Immature natural killer cell (primary cell): ENCODE data around the gene GLE1. TPM values are rescaled to one million over a fixed set of nuclear protein-coding genes. Genes with fewer than 3 reads are reported as not detected.
"Not testable (repeated sequence)": the region's sequence is repeated elsewhere in the genome, so short reads cannot be mapped to it uniquely, and the experiment has no call there.

ENCODE experiments used
- DNase-seq, 3 donors: peaks; one replicate each; pipeline ENCODE4 v3.0.0; 2022; ENCODE audit warnings: mixed read lengths in 1 of 3
- H3K27ac Mint-ChIP-seq, 6 donors: one replicate each; pipeline ENCODE4 v1.8.0; 2020; ENCODE audit warnings: mixed read lengths in 6 of 6, mild to moderate bottlenecking in 5 of 6, inconsistent platforms in 4 of 6, moderate library complexity in 3 of 6
- H3K27me3 Mint-ChIP-seq, 3 donors: one replicate each; pipeline ENCODE4 v1.8.0; 2020 to 2021; ENCODE audit warnings: low read depth in 3 of 3, mild to moderate bottlenecking in 3 of 3, mixed read lengths in 3 of 3, moderate library complexity in 3 of 3, inconsistent platforms in 1 of 3
- H3K36me3 Mint-ChIP-seq, 3 donors: one replicate each; pipeline ENCODE4 v1.8.0; 2020; ENCODE audit warnings: mixed read lengths in 3 of 3, inconsistent platforms in 2 of 3, mild to moderate bottlenecking in 2 of 3
- H3K4me1 Mint-ChIP-seq, 2 donors: one replicate each; pipeline ENCODE4 v1.8.0; 2020; ENCODE audit warnings: inconsistent platforms in 2 of 2, mild to moderate bottlenecking in 2 of 2, mixed read lengths in 2 of 2, moderate library complexity in 1 of 2
- H3K4me3 Mint-ChIP-seq, 5 donors: one replicate each; pipeline ENCODE4 v1.8.0; 2020; ENCODE audit warnings: mild to moderate bottlenecking in 5 of 5, mixed read lengths in 5 of 5, inconsistent platforms in 3 of 5, moderate library complexity in 3 of 5
- H3K9me3 Mint-ChIP-seq, 6 donors: one replicate each; pipeline ENCODE4 v1.8.0; 2020; ENCODE audit warnings: mild to moderate bottlenecking in 6 of 6, mixed read lengths in 6 of 6, inconsistent platforms in 4 of 6, moderate library complexity in 3 of 6
- polyA plus RNA-seq, 3 donors: library from polyadenylated mRNA; unstranded; fragments of 300-500 nt; fragmentation: Illumina TruSeq; gene quantifications; one replicate each; pipeline ENCODE4 v1.2.3, GENCODE V29; 2021

Gene GLE1
- polyA plus RNA-seq, 3 donors from 2014 or later, result 17.4 to 49.3 (median 22.8) TPM

- DNase-seq, result no peak
- H3K4me1 Mint-ChIP-seq, result no peaks in the 10 kb centered on the region
- no peak overlapping the region for H3K4me3 Mint-ChIP-seq
- peaks cover 0 to 2% (median 1%) of the 10 kb centered on the region in 3 donors for H3K27me3 Mint-ChIP-seq
- H3K9me3 Mint-ChIP-seq, result no peaks in the 10 kb centered on the region
- peaks cover 30 to 50% (median 40%) of the 10 kb centered on the region in 3 donors for H3K36me3 Mint-ChIP-seq
- peak overlapping the region in 1 of 6 donors; percentile 56 for H3K27ac Mint-ChIP-seq
These were observed 19.7 kb upstream of the GLE1 start for GRCh38 chr9:128484686-128485413.

DNA sequence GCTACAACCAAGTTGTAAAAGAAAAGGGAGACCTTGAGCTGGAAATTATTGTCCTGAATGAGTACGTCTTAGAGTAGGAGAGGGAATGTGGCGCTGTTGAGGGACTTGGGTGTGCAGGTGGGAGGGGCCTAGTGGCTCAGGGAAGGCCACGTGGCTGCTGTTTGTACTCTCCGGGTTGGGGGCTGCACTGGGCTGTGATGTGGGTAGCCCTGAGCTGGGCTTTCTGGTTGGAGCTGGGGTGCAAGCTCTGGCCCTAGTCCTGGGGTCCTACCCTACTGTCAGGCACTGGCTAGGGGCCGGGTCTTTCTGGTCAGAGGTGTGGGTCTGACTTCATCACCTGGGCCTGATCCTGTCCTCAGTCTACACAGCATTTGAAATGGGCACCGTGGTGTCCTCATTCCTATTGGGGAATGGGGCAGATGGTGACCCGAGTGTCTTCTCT, 19.1 kb upstream of the GLE1 start:
- no peaks in the 10 kb centered on the region for H3K4me1 Mint-ChIP-seq
- no peaks in the 10 kb centered on the region for H3K9me3 Mint-ChIP-seq
- peaks cover 30 to 52% (median 41%) of the 10 kb centered on the region in 3 donors for H3K36me3 Mint-ChIP-seq
- H3K4me3 Mint-ChIP-seq, result no peak overlapping the region
- H3K27me3 Mint-ChIP-seq, result peaks cover 0 to 2% (median 1%) of the 10 kb centered on the region in 3 donors
- no peak for DNase-seq
- H3K27ac Mint-ChIP-seq, result no peak overlapping the region

GRCh38 chr9:128486201-128486600, 18.3 kb upstream of the GLE1 start:
- peak overlapping the region in 2 of 6 donors; percentile 11 to 14 for H3K27ac Mint-ChIP-seq
- H3K4me3 Mint-ChIP-seq, result no peak overlapping the region
- peaks cover 30 to 55% (median 37%) of the 10 kb centered on the region in 3 donors for H3K36me3 Mint-ChIP-seq
- H3K9me3 Mint-ChIP-seq, result no peaks in the 10 kb centered on the region
- H3K4me1 Mint-ChIP-seq, result no peaks in the 10 kb centered on the region
- DNase-seq, result no peak
- peaks cover 0 to 2% (median 1%) of the 10 kb centered on the region in 3 donors for H3K27me3 Mint-ChIP-seq

GRCh38 chr9:128493424-128493823, 11.1 kb upstream of the GLE1 start:
- H3K4me3 Mint-ChIP-seq, result no peak overlapping the region
- H3K4me1 Mint-ChIP-seq, result no peaks in the 10 kb centered on the region
- peaks cover 11 to 44% (median 37%) of the 10 kb centered on the region in 3 donors for H3K36me3 Mint-ChIP-seq
- no peak overlapping the region for H3K27ac Mint-ChIP-seq
- H3K27me3 Mint-ChIP-seq, result peaks cover 0 to 4% (median 2%) of the 10 kb centered on the region in 3 donors
- H3K9me3 Mint-ChIP-seq, result no peaks in the 10 kb centered on the region
- DNase-seq, result no peak

DNA sequence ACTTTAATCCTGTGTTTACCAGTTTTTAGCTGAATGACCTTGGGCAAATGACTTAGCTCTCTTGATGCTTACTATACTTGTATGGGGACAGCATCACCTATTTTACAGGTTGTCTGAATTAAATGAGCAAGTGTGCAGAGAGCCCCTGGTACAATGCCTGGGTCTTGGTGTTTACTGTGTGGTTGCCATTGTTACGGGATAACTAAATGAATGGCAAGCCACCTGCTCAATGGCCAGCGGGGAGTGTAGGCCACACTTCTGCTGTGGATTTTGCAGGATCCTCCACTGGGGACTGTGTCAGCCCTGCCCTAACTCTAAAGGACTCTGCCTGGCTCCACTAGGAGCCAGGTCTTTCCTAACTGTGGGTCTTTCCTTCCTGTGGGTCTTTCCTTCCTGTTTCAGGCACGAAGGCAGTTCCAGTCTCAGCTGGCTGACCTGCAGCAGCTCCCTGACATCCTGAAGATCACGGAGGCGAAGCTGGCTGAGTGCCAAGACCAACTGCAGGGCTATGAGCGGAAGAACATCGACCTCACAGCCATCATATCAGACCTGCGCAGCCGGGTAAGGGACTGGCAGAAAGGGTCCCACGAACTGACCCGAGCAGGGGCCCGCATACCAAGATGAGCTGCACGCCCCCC, 10.3 kb upstream of the GLE1 start:
- H3K9me3 Mint-ChIP-seq, result no peaks in the 10 kb centered on the region
- H3K4me1 Mint-ChIP-seq, result no peaks in the 10 kb centered on the region
- peaks cover 10 to 48% (median 31%) of the 10 kb centered on the region in 3 donors for H3K36me3 Mint-ChIP-seq
- H3K27me3 Mint-ChIP-seq, result peaks cover 0 to 4% (median 2%) of the 10 kb centered on the region in 3 donors
- no peak overlapping the region for H3K4me3 Mint-ChIP-seq
- H3K27ac Mint-ChIP-seq, result no peak overlapping the region
- DNase-seq, result no peak

GRCh38 chr9:128494746-128495129, 9.8 kb upstream of the GLE1 start:
- no peak overlapping the region for H3K27ac Mint-ChIP-seq
- no peaks in the 10 kb centered on the region for H3K9me3 Mint-ChIP-seq
- H3K36me3 Mint-ChIP-seq, result peaks cover 7 to 45% (median 26%) of the 10 kb centered on the region in 3 donors
- no peak for DNase-seq
- no peaks in the 10 kb centered on the region for H3K4me1 Mint-ChIP-seq
- H3K27me3 Mint-ChIP-seq, result peaks cover 0 to 2% (median 1%) of the 10 kb centered on the region in 3 donors
- H3K4me3 Mint-ChIP-seq, result no peak overlapping the region

- peaks cover 0 to 1% (median 0%) of the 10 kb centered on the region in 6 donors for H3K9me3 Mint-ChIP-seq
- peaks cover 0 to 2% (median 1%) of the 10 kb centered on the region in 3 donors for H3K27me3 Mint-ChIP-seq
- H3K27ac Mint-ChIP-seq, result no peak overlapping the region
- H3K4me1 Mint-ChIP-seq, result no peaks in the 10 kb centered on the region
- peaks cover 12 to 48% (median 23%) of the 10 kb centered on the region in 3 donors for H3K36me3 Mint-ChIP-seq
- DNase-seq, result no peak
- no peak overlapping the region for H3K4me3 Mint-ChIP-seq
These were observed 9.2 kb upstream of the GLE1 start for GRCh38 chr9:128495296-128495695.

- Mint-ChIP-seq H3K4me3 (no peak overlapping the region), H3K27me3 (peaks cover 0 to 2% (median 1%) of the 10 kb centered on the region in 3 donors), H3K36me3 (peaks cover 12 to 50% (median 23%) of the 10 kb centered on the region in 3 donors), H3K4me1 (no peaks in the 10 kb centered on the region), H3K9me3 (peaks cover 0 to 1% (median 0%) of the 10 kb centered on the region in 6 donors), H3K27ac (no peak overlapping the region)
- no peak for DNase-seq
These were observed 8.6 kb upstream of the GLE1 start for GRCh38 chr9:128495804-128496417.

DNA sequence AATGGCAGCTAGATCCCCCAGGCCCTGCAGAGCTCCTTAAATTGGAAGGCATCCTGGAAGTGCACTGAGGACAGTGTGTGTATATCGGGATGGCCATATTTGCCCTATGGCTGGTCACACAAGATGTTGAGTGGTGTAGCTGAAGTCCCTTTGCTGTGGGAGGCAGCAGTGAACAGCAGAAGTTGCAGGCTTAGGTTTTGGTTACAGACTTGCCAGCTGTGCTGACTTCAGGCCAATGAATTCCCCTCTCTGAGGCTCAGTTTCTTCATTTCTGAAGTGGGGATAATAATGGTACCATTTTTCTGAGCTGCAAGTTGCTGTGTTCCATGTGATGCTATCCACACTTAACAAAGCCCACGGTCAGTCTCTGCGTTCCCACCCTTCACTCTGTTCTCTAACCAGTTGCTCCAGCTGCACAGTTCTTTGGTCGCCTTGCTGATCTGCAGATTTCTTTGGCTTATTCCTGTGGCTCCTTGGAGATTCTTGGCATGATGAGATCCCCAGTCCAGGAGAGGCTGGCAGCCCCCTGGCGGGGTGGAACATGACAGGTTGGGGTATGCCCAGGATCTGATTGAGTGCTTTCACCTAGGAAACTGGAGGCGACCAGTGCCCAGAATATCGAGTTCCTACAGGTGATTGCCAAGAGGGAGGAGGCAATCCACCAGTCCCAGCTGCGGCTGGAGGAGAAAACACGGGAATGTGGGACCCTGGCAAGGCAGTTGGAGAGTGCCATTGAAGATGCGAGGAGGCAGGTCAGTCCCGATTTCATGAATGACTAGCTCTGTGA, 6.5 kb upstream of the GLE1 start:
- Mint-ChIP-seq H3K27ac (no peak overlapping the region), H3K9me3 (peaks cover 0 to 1% (median 0%) of the 10 kb centered on the region in 6 donors), H3K36me3 (peaks cover 7 to 46% (median 14%) of the 10 kb centered on the region in 3 donors), H3K27me3 (peaks cover 0 to 2% (median 1%) of the 10 kb centered on the region in 3 donors), H3K4me1 (no peaks in the 10 kb centered on the region), H3K4me3 (no peak overlapping the region)
- DNase-seq, result no peak

DNA sequence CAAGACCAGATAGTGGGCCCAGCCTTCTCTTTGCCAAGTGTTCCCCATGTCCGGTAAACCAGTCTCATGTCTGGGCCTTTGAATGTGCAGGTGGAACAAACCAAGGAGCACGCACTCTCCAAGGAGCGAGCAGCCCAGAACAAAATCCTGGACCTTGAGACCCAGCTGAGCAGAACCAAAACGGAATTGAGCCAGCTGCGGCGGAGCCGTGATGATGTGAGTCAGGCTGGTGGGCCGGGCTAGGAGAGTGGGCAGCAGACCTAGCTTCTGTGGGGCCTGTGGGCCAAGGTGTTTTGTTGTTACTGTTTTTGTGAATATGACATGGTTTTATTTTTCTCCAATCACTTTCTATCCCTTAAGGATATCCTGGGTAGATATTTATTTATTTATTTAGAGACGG, 5.6 kb upstream of the GLE1 start:
- H3K4me3 Mint-ChIP-seq, result no peak overlapping the region
- H3K27me3 Mint-ChIP-seq, result peaks cover 0 to 2% (median 2%) of the 10 kb centered on the region in 3 donors
- no peak overlapping the region for H3K27ac Mint-ChIP-seq
- peaks cover 7 to 43% (median 9%) of the 10 kb centered on the region in 3 donors for H3K36me3 Mint-ChIP-seq
- H3K9me3 Mint-ChIP-seq, result peaks cover 0 to 1% (median 0%) of the 10 kb centered on the region in 6 donors
- no peak for DNase-seq
- H3K4me1 Mint-ChIP-seq, result peaks cover 4 to 6% of the 10 kb centered on the region in 2 donors

- no peak overlapping the region for H3K4me3 Mint-ChIP-seq
- no peak for DNase-seq
These were observed 4.6 kb upstream of the GLE1 start for GRCh38 chr9:128499920-128500319.

DNA sequence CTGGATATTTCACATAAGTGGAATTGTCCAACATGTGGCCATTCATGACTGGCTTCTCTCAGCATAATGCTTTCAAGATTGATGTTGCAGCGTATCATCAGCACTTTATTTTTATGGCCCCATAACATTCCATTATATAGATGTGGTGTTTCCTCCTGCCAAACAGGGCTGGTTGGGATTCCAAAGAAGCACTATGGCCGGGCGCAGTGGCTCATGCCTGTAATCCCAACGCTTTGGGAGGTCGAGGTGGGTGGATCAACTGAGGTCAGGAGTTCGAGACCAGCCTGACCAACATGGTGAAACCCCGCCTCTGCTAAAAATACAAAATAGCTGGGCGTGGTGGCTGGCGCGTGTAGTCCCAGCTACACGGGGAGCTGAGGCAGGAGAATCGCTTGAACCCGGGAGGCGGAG, 1.1 kb upstream of the GLE1 start:
- not testable (repeated sequence) for H3K27me3 Mint-ChIP-seq, DNase-seq, H3K9me3 Mint-ChIP-seq
- H3K4me3 Mint-ChIP-seq, result peak overlapping the region; percentile 66 to 100 (median 99)
- peaks cover 21 to 35% of the 10 kb centered on the region in 2 donors for H3K4me1 Mint-ChIP-seq
- H3K27ac Mint-ChIP-seq, result peak overlapping the region in 2 of 6 donors; percentile 45 to 99
- H3K36me3 Mint-ChIP-seq, result peaks cover 0 to 22% (median 7%) of the 10 kb centered on the region in 3 donors

More at GRCh38 chr9:128499920-128500319, 4.6 kb upstream of the GLE1 start:
- Mint-ChIP-seq H3K36me3 (peaks cover 7 to 40% (median 9%) of the 10 kb centered on the region in 3 donors), H3K4me1 (peaks cover 7 to 13% of the 10 kb centered on the region in 2 donors), H3K27ac (peak overlapping the region in 1 of 6 donors; percentile 58), H3K9me3 (peaks cover 0 to 1% (median 0%) of the 10 kb centered on the region in 6 donors), H3K27me3 (peaks cover 4 to 9% (median 5%) of the 10 kb centered on the region in 3 donors)

DNA sequence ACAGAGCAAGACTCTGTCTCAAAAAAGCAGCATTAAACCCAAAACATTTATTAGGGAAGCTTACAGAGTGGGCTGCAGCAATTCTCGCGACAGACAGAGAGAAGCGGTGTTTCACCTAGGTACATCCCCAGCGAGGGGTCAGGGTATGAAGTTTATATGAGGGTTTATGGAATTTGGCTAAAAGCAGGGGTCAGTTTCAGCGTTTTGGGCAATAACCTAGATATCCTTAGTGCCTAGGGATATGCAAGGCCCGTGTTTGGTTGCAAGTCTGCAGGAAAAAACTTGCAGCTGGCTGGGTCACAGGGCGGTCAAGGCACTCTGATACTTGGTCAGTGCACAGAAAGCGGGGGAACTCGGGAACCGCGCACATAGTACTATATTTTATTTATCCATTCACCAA, 649 bp upstream of the GLE1 start:
- Mint-ChIP-seq H3K36me3 (peaks cover 0 to 22% (median 7%) of the 10 kb centered on the region in 3 donors), H3K27me3 (peaks cover 4 to 7% (median 6%) of the 10 kb centered on the region in 3 donors), H3K4me3 (peak overlapping the region; percentile 66 to 100 (median 99)), H3K4me1 (peaks cover 26 to 40% of the 10 kb centered on the region in 2 donors), H3K9me3 (peaks cover 0 to 1% (median 0%) of the 10 kb centered on the region in 6 donors), H3K27ac (peak overlapping the region in 3 of 6 donors; percentile 25 to 99 (median 91))
- DNase-seq, result no peak
